Breast epithelium (tissue), 4 donors: ENCODE data around the gene CAB39. TPM values are rescaled to one million over a fixed set of nuclear protein-coding genes. Genes with fewer than 3 reads are reported as not detected.

Experiments used
- DNase-seq, 2 donors: peaks; one replicate each; pipeline ENCODE4 v3.0.0-alpha.2; 2019; ENCODE audit warnings: low spot score in 2 of 2
- H3K27ac ChIP-seq, 2 donors: fragments of 200-600 bp; sonication (generic) in 1 of 2; one replicate each; pipeline ENCODE4 v1.5.1; 2016 to 2019; ENCODE audit warnings: mild to moderate bottlenecking in 1 of 2
- H3K27me3 ChIP-seq, 2 donors: fragments of 200-600 bp; sonication (generic) in 1 of 2; one replicate each; pipeline versions ENCODE4 v1.5.1 to v1.6.0; 2017 to 2019; ENCODE audit warnings: control low read depth in 1 of 2, mild to moderate bottlenecking in 1 of 2
- H3K36me3 ChIP-seq: fragments of 200-600 bp; one replicate; pipeline ENCODE4 v1.5.1; 2019
- H3K4me1 ChIP-seq, 2 donors: fragments of 200-600 bp; sonication (generic); one replicate each; pipeline ENCODE4 v1.5.1; 2016 to 2019; ENCODE audit warnings: control low read depth in 1 of 2
- H3K4me3 ChIP-seq, 3 donors: fragments of 200-600 bp; sonication (generic); 1 replicate in 2 of 3; 2 replicates in 1 of 3; pipeline ENCODE4 v1.5.1; 2016 to 2019; ENCODE audit warnings: mild to moderate bottlenecking in 3 of 3, moderate library complexity in 2 of 3
- H3K9me3 ChIP-seq, 2 donors: fragments of 200-600 bp; sonication (generic) in 1 of 2; one replicate each; pipeline ENCODE4 v1.5.1; 2016 to 2019; ENCODE audit warnings: control low read depth in 1 of 2
- CTCF ChIP-seq, 3 donors: fragments of 450-650 bp; IDR thresholded peaks; one replicate each; pipeline ENCODE4 v1.5.1; 2016 to 2017; ENCODE audit warnings: antibody characterized with exemption in 3 of 3, mild to moderate bottlenecking in 3 of 3, moderate library complexity in 3 of 3
- POLR2A ChIP-seq: fragments of 450-650 bp; IDR thresholded peaks from one replicate; pipeline ENCODE4 v1.6.1; 2016; ENCODE audit warnings: antibody characterized with exemption, mild to moderate bottlenecking, moderate library complexity
- POLR2AphosphoS5 ChIP-seq, 3 donors: sonication (generic); formaldehyde crosslinking; IDR thresholded peaks; one replicate each; pipeline ENCODE4 v1.6.1; 2017; ENCODE audit warnings: antibody characterized with exemption in 3 of 3
- intact Hi-C: fragments of 100-400 bp; cut with DNase I; formaldehyde crosslinking; loops from one replicate; pipeline ENCODE4 v1.15.1; 2023; ENCODE audit warnings: low total_unique reads
- total RNA-seq, 3 donors: library from RNA; depleted of rRNA; stranded (reverse); fragments of >200 nt; gene quantifications; one replicate each; pipeline ENCODE4 v1.1.0, GENCODE V29; 2016

Gene CAB39
- total RNA-seq, 3 donors from 2014 or later: 79.0 to 85.9 (median 83.4) TPM

- Histone ChIP-seq H3K36me3 (no peaks in the 10 kb centered on the region), H3K27me3 (no peaks in the 10 kb centered on the region), H3K27ac (no peak overlapping the region), H3K9me3 (no peaks in the 10 kb centered on the region), H3K4me3 (no peak overlapping the region), H3K4me1 (no peaks in the 10 kb centered on the region)
- TF ChIP-seq POLR2AphosphoS5 (IDR thresholded peaks at IDR 0.05) (no peak), POLR2A (no peak)
- intact Hi-C loops: no loop called here
- DNase-seq: no peak
Observed at GRCh38 chr2:230815088-230815487, 102.4 kb downstream of the CAB39 start.

GRCh38 chr2:230816735-230817134, 104.1 kb downstream of the CAB39 start:
- TF ChIP-seq CTCF (IDR thresholded peaks at IDR 0.05) (no peak), POLR2AphosphoS5 (IDR thresholded peaks at IDR 0.05) (no peak), POLR2A (no peak)
- no peaks in the 10 kb centered on the region for H3K9me3 ChIP-seq
- no peaks in the 10 kb centered on the region for H3K4me1 ChIP-seq
- DNase-seq: no peak
- H3K27me3 ChIP-seq: no peaks in the 10 kb centered on the region
- intact Hi-C loops: no loop called here
- no peak overlapping the region for H3K4me3 ChIP-seq
- H3K27ac ChIP-seq: no peak overlapping the region
- no peaks in the 10 kb centered on the region for H3K36me3 ChIP-seq

GRCh38 chr2:230819433-230819832, 106.8 kb downstream of the CAB39 start:
- Histone ChIP-seq H3K36me3 (no peaks in the 10 kb centered on the region), H3K27ac (no peak overlapping the region), H3K4me1 (no peaks in the 10 kb centered on the region), H3K9me3 (no peaks in the 10 kb centered on the region), H3K27me3 (no peaks in the 10 kb centered on the region), H3K4me3 (no peak overlapping the region)
- DNase-seq: no peak
- TF ChIP-seq CTCF (IDR thresholded peaks at IDR 0.05) (no peak), POLR2AphosphoS5 (IDR thresholded peaks at IDR 0.05) (no peak), POLR2A (no peak)
- intact Hi-C loops: no loop called here

GRCh38 chr2:230821261-230821990, 108.8 kb downstream of the CAB39 start:
- Histone ChIP-seq H3K9me3 (no peaks in the 10 kb centered on the region), H3K36me3 (no peaks in the 10 kb centered on the region), H3K4me1 (no peaks in the 10 kb centered on the region), H3K27me3 (no peaks in the 10 kb centered on the region), H3K27ac (no peak overlapping the region), H3K4me3 (no peak overlapping the region)
- no peak for DNase-seq
- intact Hi-C loops: no loop called here
- no peak for TF ChIP-seq CTCF (IDR thresholded peaks at IDR 0.05)
- no peak for TF ChIP-seq POLR2A
- no peak for TF ChIP-seq POLR2AphosphoS5 (IDR thresholded peaks at IDR 0.05)

- no peak for TF ChIP-seq POLR2A
- TF ChIP-seq POLR2AphosphoS5 (IDR thresholded peaks at IDR 0.05): no peak
- no peak for TF ChIP-seq CTCF (IDR thresholded peaks at IDR 0.05)
- no peak for DNase-seq
- Histone ChIP-seq H3K36me3 (no peaks in the 10 kb centered on the region), H3K4me3 (no peak overlapping the region), H3K9me3 (no peaks in the 10 kb centered on the region), H3K27me3 (peaks cover 0 to 6% of the 10 kb centered on the region in 2 donors), H3K27ac (no peak overlapping the region), H3K4me1 (no peaks in the 10 kb centered on the region)
- intact Hi-C loops: no loop called here
Observed at GRCh38 chr2:230821991-230822520, 109.4 kb downstream of the CAB39 start.
